ENCODE data around the gene SNX5.

SNX5 gene

DNA sequence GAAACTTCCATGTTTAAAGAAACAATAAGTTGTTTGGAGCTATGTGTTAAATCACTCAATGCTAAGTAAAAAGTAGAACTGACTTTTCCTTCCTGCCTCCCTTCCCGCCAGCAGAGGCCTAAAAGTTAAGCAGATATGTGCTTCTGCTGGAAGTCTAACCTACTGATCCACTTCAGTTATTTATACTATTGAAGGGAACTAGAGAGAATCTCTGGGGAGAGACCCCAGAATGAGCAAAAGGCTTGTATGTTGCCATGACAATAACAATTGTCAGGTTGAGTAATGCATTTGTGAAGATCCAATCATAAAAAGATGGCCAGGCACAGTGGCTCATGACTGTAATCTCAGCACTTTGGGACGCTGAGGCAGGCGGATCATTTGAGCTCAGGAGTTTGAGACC lies 25.0 kb upstream of the SNX5 start:
- no peak for DNase-seq (ENCODE audit: low read depth)
- TF ChIP-seq, protein P1, sequence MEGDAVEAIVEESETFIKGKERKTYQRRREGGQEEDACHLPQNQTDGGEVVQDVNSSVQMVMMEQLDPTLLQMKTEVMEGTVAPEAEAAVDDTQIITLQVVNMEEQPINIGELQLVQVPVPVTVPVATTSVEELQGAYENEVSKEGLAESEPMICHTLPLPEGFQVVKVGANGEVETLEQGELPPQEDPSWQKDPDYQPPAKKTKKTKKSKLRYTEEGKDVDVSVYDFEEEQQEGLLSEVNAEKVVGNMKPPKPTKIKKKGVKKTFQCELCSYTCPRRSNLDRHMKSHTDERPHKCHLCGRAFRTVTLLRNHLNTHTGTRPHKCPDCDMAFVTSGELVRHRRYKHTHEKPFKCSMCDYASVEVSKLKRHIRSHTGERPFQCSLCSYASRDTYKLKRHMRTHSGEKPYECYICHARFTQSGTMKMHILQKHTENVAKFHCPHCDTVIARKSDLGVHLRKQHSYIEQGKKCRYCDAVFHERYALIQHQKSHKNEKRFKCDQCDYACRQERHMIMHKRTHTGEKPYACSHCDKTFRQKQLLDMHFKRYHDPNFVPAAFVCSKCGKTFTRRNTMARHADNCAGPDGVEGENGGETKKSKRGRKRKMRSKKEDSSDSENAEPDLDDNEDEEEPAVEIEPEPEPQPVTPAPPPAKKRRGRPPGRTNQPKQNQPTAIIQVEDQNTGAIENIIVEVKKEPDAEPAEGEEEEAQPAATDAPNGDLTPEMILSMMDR (IDR thresholded peaks at IDR 0.05; ENCODE audit: low read depth, low read length, missing control alignments): no peak
- no peak overlapping the region for H3K4me3 ChIP-seq (ENCODE audit: low read depth, low read length)

DNA sequence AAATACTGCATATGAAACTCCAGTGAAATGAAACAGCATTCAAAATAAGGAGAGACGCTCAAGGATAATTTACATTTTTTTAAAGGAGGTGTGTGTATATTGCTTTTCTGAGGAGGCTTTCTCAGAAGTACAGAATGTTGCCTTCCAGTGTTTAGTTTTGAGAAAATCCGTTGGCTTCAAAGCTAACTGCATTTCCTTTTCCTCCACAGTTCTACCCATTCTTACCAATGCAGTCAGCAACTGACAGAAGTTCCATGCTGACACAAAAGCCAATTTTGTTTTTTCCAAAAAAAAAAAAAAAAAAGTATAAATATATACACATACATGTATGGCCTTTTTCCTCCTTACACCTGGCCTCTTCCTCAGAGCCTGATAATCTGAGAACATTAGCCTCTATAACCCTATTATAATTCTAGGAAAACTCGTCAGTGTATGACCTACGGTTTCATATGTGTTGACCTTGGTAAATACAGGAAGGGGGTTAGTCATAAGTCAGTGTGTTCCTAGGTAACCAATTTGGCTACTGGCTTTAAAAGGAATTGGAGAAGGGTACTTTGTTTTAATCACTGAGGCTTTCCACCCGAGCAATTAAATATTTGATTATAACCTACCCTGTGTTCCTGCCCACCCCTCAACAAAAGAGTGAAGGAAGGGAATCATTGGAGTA lies 24.4 kb upstream of the SNX5 start:
- no peak overlapping the region for H3K4me3 ChIP-seq (ENCODE audit: low read depth, low read length)
- DNase-seq (ENCODE audit: low read depth): no peak

DNA sequence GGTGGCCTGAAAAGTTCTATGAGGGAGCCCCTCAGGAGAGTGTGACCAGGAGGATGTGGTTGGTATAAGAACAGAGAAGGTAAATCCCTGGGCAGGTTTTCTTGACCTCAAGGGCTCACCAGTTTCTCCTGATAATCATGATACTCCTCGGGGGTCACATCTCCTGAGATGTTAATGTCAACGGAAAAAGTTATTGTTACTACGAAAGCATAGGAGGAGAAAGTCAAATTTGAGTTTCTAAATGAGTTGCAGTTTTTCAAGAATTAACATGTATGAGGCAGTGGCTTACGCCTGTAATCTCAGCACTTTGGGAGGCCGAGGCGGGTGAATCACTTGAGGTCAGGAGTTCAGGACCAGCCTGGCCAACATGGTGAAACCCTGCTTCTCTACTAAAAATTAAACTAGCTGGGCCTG lies 23.6 kb upstream of the SNX5 start:
- H3K4me3 ChIP-seq (ENCODE audit: low read depth, low read length): no peak overlapping the region
- TF ChIP-seq, protein P1 (IDR thresholded peaks at IDR 0.05; ENCODE audit: low read depth, low read length, missing control alignments): no peak
- DNase-seq (ENCODE audit: low read depth): no peak

More for the DNA sequence above, 24.4 kb upstream of the SNX5 start:
- TF ChIP-seq, protein P1 (IDR thresholded peaks at IDR 0.05; ENCODE audit: low read depth, low read length, missing control alignments): no peak

DNA sequence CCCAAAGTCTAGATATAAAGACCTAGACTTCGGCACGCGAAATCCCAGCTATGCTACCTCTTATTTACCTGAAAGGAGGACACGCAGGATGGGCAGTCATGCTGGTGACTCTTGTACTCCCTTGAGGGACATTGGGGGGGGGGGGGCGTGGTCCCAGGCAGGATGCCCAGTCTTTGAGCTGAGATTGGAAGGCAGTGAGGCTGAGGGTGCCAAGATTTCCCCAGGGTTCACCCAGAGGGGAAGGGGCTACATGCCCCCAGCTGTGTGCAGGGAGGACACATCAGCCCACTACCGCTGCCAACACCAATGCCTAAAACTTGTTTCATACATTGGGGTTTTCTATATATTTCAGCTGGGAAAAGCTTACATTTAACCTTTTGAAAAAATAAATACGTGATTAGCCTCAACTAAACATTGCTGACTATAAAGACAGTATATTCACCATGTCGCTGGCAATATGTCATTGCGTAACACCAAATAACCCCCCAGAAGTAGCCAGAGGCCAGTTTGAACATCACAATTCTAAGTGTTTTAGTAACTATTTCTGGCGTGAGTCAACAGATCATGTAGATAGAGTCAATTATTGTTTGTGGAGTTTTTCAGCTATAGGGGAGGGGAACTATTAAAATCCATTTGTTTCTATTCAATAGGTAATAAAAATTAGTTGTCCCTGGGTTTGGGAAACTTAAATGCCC lies 21.8 kb upstream of the SNX5 start:
- H3K4me3 ChIP-seq (ENCODE audit: low read depth, low read length): no peak overlapping the region
- TF ChIP-seq, protein P1 (IDR thresholded peaks at IDR 0.05; ENCODE audit: low read depth, low read length, missing control alignments): no peak
- no peak for DNase-seq (ENCODE audit: low read depth)

DNA sequence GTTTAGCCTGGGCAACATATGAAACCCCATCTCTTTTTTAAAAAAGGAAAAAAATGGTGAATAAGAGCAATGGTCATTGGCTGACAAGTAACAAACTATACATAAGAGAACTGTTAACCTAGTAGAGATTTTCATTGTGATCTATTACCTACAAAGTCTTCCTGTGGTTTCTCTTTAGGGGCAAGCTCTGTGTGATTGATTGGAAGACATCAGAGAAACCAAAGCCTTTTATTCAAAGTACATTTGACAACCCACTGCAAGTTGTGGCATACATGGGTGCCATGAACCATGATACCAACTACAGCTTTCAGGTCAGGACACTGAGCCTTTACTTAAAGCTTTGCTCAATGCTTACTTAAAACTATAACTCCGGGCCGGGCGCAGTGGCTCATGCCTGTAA lies 19.4 kb upstream of the SNX5 start:
- no peak overlapping the region for H3K4me3 ChIP-seq (ENCODE audit: low read depth, low read length)
- TF ChIP-seq, protein P1 (IDR thresholded peaks at IDR 0.05; ENCODE audit: low read depth, low read length, missing control alignments): no peak
- no peak for DNase-seq (ENCODE audit: low read depth)

DNA sequence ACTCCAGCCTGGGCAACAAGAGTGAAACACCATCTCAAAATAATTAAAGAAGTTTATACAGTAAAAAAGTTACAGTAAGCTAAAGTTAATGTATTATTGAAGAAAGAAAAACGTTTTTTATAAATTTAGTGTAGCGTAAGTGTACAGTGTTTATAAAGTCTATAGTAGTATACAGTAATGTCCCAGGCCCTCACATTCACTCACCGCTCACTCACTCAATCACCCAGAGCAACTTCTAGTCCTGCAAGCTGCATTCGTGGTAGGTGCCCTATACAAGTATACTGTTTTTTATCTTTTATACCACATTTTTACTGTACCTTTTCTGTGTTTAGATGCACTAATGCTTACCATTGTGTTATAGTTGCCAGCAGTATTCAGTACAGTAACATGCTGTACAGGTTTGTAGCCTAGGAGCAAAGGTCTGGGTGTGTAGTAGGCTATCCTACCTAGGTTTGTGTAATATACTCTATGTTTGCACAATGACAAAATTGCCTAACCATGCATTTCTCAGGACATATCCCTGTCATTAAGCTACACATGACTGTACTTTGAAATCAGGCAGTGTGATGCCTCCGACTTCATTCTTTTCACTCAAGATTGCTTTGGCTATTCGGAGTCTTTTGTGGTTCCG lies 16.9 kb upstream of the SNX5 start:
- no peak for DNase-seq (ENCODE audit: low read depth)
- TF ChIP-seq, protein P1 (IDR thresholded peaks at IDR 0.05; ENCODE audit: low read depth, low read length, missing control alignments): no peak
- no peak overlapping the region for H3K4me3 ChIP-seq (ENCODE audit: low read depth, low read length)

Measured in GM12864 (cell line).